ENCODE measurements around the gene SLC1A3.

Gene SLC1A3

DNA sequence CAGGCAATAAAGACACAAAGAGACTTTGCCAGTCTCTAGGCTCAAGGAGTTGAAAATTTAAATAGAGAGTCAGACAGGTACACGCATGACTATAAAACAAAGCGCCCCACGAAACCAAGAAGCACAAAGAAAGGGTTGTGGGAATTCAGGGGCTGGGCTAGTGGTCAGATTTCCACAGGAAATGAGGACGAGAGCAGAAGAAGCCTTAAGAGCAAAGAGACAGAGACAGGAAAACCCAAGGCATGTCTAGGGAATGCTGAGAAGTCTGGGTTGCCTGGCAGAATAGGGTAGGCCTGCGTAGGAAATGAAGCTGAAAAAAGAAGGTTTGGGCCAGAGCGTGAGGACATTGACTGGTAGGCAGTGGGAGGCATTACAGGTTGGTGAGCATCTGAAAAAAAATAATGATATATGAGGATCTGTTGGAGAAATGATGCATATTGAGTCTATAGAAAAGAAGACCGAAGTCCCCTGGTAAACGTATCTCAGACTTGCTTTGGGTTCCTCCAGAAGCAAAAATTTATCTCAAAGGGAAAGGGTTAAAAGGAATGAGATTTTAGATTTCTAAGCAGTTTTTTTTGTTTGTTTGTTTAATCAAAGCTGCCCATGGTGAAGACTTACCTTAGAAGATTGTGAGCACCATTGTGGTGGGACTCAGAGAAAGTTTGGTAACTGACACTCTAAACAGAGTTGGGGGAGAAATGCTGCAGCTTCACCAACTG is 51.8 kb downstream of the SLC1A3 start:
- no peak overlapping the region for H3K4me3 ChIP-seq (ENCODE audit: low read depth, low read length)
- no peak for TF ChIP-seq CTCF (IDR thresholded peaks at IDR 0.05; ENCODE audit: low read depth, low read length)

DNA sequence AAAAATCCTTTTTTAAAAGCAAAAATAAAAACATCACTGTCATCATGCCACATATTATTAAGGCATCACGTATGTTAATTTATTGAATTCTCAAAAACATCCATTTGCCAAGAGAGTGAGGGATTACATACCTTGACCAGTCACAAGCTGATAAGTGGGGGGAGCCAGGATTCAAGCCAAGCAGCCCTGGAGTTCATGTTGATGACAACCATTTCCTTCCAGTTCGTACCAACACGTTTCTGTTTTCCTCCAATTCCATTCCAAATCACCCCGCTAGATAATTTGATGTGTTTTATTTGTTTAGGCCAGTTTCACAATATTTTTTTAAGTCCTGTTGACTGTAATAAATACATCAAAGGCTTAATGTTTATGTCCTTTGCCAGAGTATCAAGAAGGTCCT is 53.0 kb downstream of the SLC1A3 start:
- TF ChIP-seq CTCF (IDR thresholded peaks at IDR 0.05; ENCODE audit: low read depth, low read length): no peak
- H3K4me3 ChIP-seq (ENCODE audit: low read depth, low read length): no peak overlapping the region

DNA sequence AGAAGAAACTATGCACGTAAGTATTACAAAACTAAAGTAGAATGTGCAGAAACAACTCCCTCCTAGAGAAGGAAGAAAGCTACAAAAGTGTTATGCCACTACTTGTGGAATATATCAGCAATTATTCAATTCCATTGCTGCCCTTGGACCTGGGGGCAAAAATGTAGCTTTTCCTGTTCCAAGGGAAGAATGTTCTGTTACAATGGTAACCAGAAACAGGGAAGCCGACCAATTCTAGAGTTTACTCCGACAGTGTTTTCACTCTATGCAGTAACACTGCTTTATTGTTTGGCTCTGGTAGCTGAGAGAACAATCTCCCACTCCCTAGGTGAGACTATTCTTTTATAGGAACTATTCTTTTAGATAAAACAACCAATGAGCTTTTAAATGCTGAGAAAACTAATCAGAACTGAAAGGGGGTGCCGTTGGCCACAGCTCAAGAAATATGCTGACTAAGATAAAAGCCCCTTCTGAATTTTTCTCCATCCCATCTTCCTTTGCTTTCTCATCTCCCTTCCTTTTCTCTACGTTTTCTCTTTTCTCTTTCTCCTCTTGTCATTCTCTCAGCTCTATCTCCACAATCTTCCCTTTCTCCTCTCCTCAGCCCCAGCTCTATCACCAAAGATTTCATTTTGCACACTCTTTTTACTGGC is 54.1 kb downstream of the SLC1A3 start:
- H3K4me3 ChIP-seq (ENCODE audit: low read depth, low read length): no peak overlapping the region
- TF ChIP-seq CTCF (IDR thresholded peaks at IDR 0.05; ENCODE audit: low read depth, low read length): no peak

DNA sequence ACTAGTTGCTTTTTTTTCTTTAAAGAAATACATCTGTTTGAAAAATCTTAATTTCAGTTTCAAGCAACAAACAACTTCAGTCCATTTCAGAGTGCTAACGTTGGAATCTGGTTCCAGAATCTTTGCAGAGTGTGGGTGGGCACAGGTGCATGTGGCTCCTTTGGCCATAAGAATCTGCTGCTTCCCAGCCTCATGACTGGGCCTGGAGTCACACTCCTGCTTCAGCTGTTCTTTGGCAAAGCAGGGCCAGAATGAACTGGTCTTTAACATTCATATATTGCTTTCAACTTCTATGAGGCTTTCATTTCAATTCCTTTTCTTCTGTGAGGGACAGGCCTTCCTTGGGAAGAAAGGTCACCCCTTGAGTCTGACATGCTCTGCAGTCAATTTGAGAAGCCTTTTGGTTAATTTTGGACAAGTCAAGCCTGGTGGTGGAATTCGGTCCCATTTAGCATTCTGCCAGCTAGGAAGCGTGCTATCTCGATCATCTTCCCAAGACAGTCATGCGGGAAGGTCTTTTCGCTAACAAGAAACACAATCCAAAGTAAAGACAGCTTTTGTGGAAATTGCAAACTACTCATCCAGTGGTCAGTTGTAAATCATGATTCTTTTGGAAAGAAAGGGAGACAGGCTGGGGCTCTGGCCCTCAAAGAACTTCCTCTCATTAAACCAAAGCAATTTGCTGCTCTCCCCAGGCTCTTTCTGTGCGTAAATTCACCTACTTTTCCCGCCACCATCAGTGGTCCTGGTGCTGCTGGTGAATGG is 55.2 kb downstream of the SLC1A3 start:
- H3K4me3 ChIP-seq (ENCODE audit: low read depth, low read length): no peak overlapping the region
- no peak for TF ChIP-seq CTCF (IDR thresholded peaks at IDR 0.05; ENCODE audit: low read depth, low read length)

DNA sequence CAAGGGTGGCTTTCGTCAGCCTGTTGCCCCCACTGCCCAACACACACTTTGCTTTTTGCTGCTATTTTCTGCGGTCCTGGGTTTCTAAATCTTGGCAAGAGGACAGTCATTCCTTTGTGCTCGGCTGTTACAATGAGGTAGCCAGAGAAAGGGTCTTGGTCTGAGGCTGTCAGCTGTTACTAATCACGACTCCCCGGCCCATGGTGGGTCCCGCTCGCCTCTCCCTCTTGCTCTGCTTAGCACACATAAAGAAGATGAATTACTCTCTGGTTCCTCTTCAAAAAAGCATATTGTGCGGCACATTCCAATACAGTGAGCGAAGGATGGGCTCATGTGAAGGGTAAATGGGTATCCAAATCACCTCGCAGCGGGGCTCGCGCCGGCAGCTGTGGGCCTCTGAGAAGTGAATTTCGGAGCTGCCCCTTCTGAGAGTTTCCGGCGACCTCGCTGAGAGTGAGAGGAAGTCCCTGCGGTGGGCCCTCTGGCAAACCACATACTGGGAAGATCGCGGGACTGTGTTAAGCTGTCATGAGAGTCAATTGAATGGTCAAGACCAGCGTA is 56.0 kb downstream of the SLC1A3 start:
- no peak overlapping the region for H3K4me3 ChIP-seq (ENCODE audit: low read depth, low read length)
- no peak for TF ChIP-seq CTCF (IDR thresholded peaks at IDR 0.05; ENCODE audit: low read depth, low read length)

DNA sequence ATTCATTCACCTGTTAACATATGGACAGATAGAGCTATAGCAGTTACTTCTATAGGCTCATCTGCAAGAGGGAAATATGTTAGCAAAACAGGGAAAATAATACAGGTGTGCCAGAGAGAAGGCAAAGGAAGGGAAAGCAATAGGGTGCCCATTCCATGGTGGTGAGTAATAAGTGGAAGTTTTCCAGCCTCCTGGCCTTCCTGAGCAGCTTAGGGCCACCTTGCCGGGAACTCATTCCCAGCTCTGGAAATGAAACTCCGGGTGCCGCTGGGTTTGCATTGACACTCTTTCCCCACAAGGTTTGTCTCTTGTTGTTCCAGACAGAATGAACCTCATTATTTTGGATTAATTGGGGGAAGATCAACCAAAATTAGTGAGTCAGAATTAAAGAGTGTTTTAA is 58.4 kb downstream of the SLC1A3 start:
- no peak overlapping the region for H3K4me3 ChIP-seq (ENCODE audit: low read depth, low read length)

More for the DNA sequence above, 58.4 kb downstream of the SLC1A3 start:
- no peak for TF ChIP-seq CTCF (IDR thresholded peaks at IDR 0.05; ENCODE audit: low read depth, low read length)
